ENCODE results near the gene RASSF8. TPM values are rescaled to one million over a fixed set of nuclear protein-coding genes. Genes with fewer than 3 reads are reported as not detected.

The RASSF8 gene, protein sequence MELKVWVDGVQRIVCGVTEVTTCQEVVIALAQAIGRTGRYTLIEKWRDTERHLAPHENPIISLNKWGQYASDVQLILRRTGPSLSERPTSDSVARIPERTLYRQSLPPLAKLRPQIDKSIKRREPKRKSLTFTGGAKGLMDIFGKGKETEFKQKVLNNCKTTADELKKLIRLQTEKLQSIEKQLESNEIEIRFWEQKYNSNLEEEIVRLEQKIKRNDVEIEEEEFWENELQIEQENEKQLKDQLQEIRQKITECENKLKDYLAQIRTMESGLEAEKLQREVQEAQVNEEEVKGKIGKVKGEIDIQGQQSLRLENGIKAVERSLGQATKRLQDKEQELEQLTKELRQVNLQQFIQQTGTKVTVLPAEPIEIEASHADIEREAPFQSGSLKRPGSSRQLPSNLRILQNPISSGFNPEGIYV
- total RNA-seq (2014; rRNA removed; shearing (Covaris generic)) (30.6 and 30.8 TPM in 2 replicates), polyA plus RNA-seq (2016; fragmentation: Nextera tagmentation; extraction: Ambion mirVana) (11.5 and 13.4 TPM in 2 replicates)
- long read RNA-seq, partial matches to known transcripts, result 2 of 2 reads
- long read RNA-seq, other reads (novel, unspliced or antisense), result 0 of 2 reads

GRCh38 chr12:25958428-25959070, at the start of gene RASSF8:
RASSF8 (plus strand) TSS chr12:25958682; CDS start chr12:26055344, 96,662 bp downstream.
- Histone ChIP-seq H3K9me2 (ENCODE audit: insufficient read depth) (0 out of 2 replicates have a peak, but pooled peaks cover 6% of the 10 kb centered on the region), H3K27ac (ENCODE audit: low read depth) (peak within 1 kb of the TSS; percentile 94), H3K4me3 (peak within 1 kb of the TSS; percentile 97), H3K27me3 (ENCODE audit: insufficient read depth) (no peaks in the 10 kb centered on the region), H2AFZ (peak within 1 kb of the TSS; percentile 98), H3K4me1 (ENCODE audit: insufficient read depth) (peaks cover 15% of the 10 kb centered on the region), H4K20me1 (replicated peaks; ENCODE audit: insufficient read depth) (0 out of 2 replicates have a peak, but pooled peaks cover 6% of the 10 kb centered on the region), H3F3A (replicated peaks; ENCODE audit: low read depth) (no peaks in the 10 kb centered on the region), H3K36me3 (ENCODE audit: insufficient read depth) (no peaks in the 10 kb centered on the region), H3K79me2 (replicated peaks; ENCODE audit: insufficient read depth) (peaks cover 44% of the 10 kb centered on the region), H3K4me2 (peak within 1 kb of the TSS; percentile 92)
- peaks cover 2% of the 10 kb centered on the region; the same call in 1 of the 3 replicates for H3K9me3 Mint-ChIP-seq
- peaks cover 14% of the 10 kb centered on the region for H3K27me3 Mint-ChIP-seq (ENCODE audit: insufficient read depth, low read depth, poor library complexity)
- peak within 1 kb of the TSS; percentile 21; the same call in 1 of the 2 replicates for H3K27ac Mint-ChIP-seq
- DNase-seq (ENCODE audit: low spot score) (peak; percentile 86), ATAC-seq (peak; percentile 79)
- H3K4me1 Mint-ChIP-seq, result peaks cover 24% of the 10 kb centered on the region
- H3K36me3 Mint-ChIP-seq (ENCODE audit: low read depth), result peaks cover 16% of the 10 kb centered on the region; the same call in 2 of the 3 replicates
- TF ChIP-seq JUNB (IDR thresholded peaks at IDR 0.05; ENCODE audit: unreplicated experiment), result no peak
- TF ChIP-seq ZNF114 (CRISPR knock-in tag; IDR thresholded peaks at IDR 0.05), result no peak
- TF ChIP-seq EZH2 (IDR thresholded peaks at IDR 0.05; ENCODE audit: low read depth, unreplicated experiment), result no peak
- TF ChIP-seq ETS1 (IDR thresholded peaks at IDR 0.05), result no peak
- TF ChIP-seq POLR2AphosphoS5 (IDR thresholded peaks at IDR 0.05; ENCODE audit: low read depth), result no peak
- no peak for TF ChIP-seq CREB1 (CRISPR knock-in tag; IDR thresholded peaks at IDR 0.05; ENCODE audit: low read depth)
- TF ChIP-seq, protein P1, sequence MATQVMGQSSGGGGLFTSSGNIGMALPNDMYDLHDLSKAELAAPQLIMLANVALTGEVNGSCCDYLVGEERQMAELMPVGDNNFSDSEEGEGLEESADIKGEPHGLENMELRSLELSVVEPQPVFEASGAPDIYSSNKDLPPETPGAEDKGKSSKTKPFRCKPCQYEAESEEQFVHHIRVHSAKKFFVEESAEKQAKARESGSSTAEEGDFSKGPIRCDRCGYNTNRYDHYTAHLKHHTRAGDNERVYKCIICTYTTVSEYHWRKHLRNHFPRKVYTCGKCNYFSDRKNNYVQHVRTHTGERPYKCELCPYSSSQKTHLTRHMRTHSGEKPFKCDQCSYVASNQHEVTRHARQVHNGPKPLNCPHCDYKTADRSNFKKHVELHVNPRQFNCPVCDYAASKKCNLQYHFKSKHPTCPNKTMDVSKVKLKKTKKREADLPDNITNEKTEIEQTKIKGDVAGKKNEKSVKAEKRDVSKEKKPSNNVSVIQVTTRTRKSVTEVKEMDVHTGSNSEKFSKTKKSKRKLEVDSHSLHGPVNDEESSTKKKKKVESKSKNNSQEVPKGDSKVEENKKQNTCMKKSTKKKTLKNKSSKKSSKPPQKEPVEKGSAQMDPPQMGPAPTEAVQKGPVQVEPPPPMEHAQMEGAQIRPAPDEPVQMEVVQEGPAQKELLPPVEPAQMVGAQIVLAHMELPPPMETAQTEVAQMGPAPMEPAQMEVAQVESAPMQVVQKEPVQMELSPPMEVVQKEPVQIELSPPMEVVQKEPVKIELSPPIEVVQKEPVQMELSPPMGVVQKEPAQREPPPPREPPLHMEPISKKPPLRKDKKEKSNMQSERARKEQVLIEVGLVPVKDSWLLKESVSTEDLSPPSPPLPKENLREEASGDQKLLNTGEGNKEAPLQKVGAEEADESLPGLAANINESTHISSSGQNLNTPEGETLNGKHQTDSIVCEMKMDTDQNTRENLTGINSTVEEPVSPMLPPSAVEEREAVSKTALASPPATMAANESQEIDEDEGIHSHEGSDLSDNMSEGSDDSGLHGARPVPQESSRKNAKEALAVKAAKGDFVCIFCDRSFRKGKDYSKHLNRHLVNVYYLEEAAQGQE (IDR thresholded peaks at IDR 0.05; ENCODE audit: unreplicated experiment), result no peak
- no peak for TF ChIP-seq EZH2phosphoT487 (IDR thresholded peaks at IDR 0.05; ENCODE audit: unreplicated experiment)
- no peak for TF ChIP-seq CTCF (conservative IDR thresholded peaks at IDR 0.05; ENCODE audit: low read depth in 2 of 2)
- no peak for TF ChIP-seq NANOG (IDR thresholded peaks at IDR 0.05; ENCODE audit: borderline replicate concordance)
- no peak for TF ChIP-seq STAT1 (IDR thresholded peaks at IDR 0.05; ENCODE audit: unreplicated experiment)
- H3K4me3 Mint-ChIP-seq, result peak within 1 kb of the TSS; percentile 92
